HepG2 (cell line): ENCODE measurements around the gene PALS1. TPM values are rescaled to one million over a fixed set of nuclear protein-coding genes. Genes with fewer than 3 reads are reported as not detected.

ENCODE experiments used
- ATAC-seq: fragments of 200-7000 bp; cut with Tn5 transposase; 3 replicates; pipeline ENCODE4 v1.9.1; 2020; ENCODE audit warnings: mild to moderate bottlenecking, moderate library complexity
- BruUV-seq: library from RNA; stranded (reverse); fragments of 400-500 nt; replicated peaks from 2 replicates; lab custom pipeline; 2021; lab: Mats Ljungman, UMichigan
- CTCF ChIA-PET: fragments of 300-600 bp; formaldehyde crosslinking; extraction: SDS; loops from one replicate; lab custom pipeline; 2021; ENCODE audit warnings: low total read pairs, inconsistent platforms, low intra/inter-chr PET ratio; lab: Yijun Ruan, JAX
- POLR2A ChIA-PET: fragments of 350-600 bp; sonication (Branson Sonifier 250); formaldehyde crosslinking; loops from one replicate; lab custom pipeline; 2020; ENCODE audit warnings: antibody characterized with exemption, inconsistent platforms; lab: Yijun Ruan, JAX
- DNase-seq: peaks from one replicate; pipeline ENCODE4 v3.0.0-alpha.2; 2015; ENCODE audit warnings: low spot score
- FAIRE-seq: peaks from 3 replicates; lab custom pipeline; 2011; peaks lifted over from hg19 to GRCh38; lab: Jason Lieb, UNC
- H2AFZ ChIP-seq: one replicate; pipeline ENCODE4 v1.6.1; 2011; ENCODE audit warnings: low read length, inconsistent platforms
- H3K27ac ChIP-seq: fragments of 300-600 bp; 3 replicates; pipeline ENCODE4 v1.8.0; 2011; ENCODE audit warnings: mixed run types, mild to moderate bottlenecking, mixed read lengths, low read length, inconsistent platforms; ENCODE audit not compliant: insufficient read depth; ENCODE audit errors: extremely low read length
- H3K27me3 ChIP-seq, 2 experiments: fragments of 200-600 bp in 1 of 2; 2 replicates in 1 of 2; 3 replicates in 1 of 2; pipeline versions ENCODE4 v1.6.0 to v1.8.0; 2011; ENCODE audit warnings: low read length in 2 of 2, mild to moderate bottlenecking in 2 of 2, moderate library complexity in 2 of 2, inconsistent platforms in 1 of 2; ENCODE audit not compliant: insufficient read depth in 2 of 2, control insufficient read depth in 1 of 2
- H3K36me3 ChIP-seq, 2 experiments: fragments of 200-600 bp in 1 of 2; replicated peaks in 1 of 2; 2 replicates in 1 of 2; 3 replicates in 1 of 2; pipeline versions ENCODE4 v1.5.1 to v1.8.0; 2011; ENCODE audit warnings: low read length in 2 of 2, inconsistent platforms in 1 of 2; ENCODE audit not compliant: insufficient read depth in 2 of 2, control insufficient read depth in 1 of 2
- H3K4me1 ChIP-seq: 2 replicates; pipeline ENCODE4 v1.5.1; 2012; ENCODE audit warnings: low read length, inconsistent platforms; ENCODE audit not compliant: insufficient read depth
- H3K4me2 ChIP-seq: 2 replicates; pipeline ENCODE4 v1.6.0; 2011; ENCODE audit warnings: low read depth, low read length, inconsistent platforms
- H3K4me3 ChIP-seq, 3 experiments: fragments of 200-600 bp in 1 of 3; sonication (generic), shearing (Covaris generic) in 1 of 3; replicated peaks in 1 of 3; 2 replicates each; pipeline ENCODE4 v1.5.1; 2011 to 2016; ENCODE audit warnings: low read length in 3 of 3, inconsistent platforms in 2 of 3, low read depth in 2 of 3, mild to moderate bottlenecking in 2 of 3, control low read depth in 1 of 3, mixed read lengths in 1 of 3; ENCODE audit not compliant: insufficient read depth in 1 of 3
- H3K79me2 ChIP-seq: one replicate; pipeline ENCODE4 v1.6.1; 2011; ENCODE audit warnings: low read length, inconsistent platforms; ENCODE audit not compliant: insufficient read depth
- H3K9ac ChIP-seq: 2 replicates; pipeline ENCODE4 v1.6.0; 2011; ENCODE audit warnings: mild to moderate bottlenecking, low read depth, low read length, inconsistent platforms; ENCODE audit not compliant: insufficient read depth
- H3K9me3 ChIP-seq: 2 replicates; pipeline ENCODE4 v1.5.1; 2012; ENCODE audit warnings: mild to moderate bottlenecking, low read length
- H4K20me1 ChIP-seq: 2 replicates; pipeline ENCODE4 v1.6.0; 2011; ENCODE audit warnings: inconsistent platforms, mild to moderate bottlenecking, low read length, moderate library complexity; ENCODE audit not compliant: insufficient read depth
- DRAP1 ChIP-seq: IDR thresholded peaks from 2 replicates; pipeline ENCODE4 v1.6.1; 2016; ENCODE audit warnings: missing genetic modification reagents, missing compliant biosample characterization
- ELF4 ChIP-seq: sonication (generic); formaldehyde crosslinking; IDR thresholded peaks from 2 replicates; pipeline ENCODE4 v1.5.0; 2020; ENCODE audit warnings: missing genetic modification reagents, mild to moderate bottlenecking, moderate library complexity, borderline replicate concordance
- MAF1 ChIP-seq: sonication (generic); formaldehyde crosslinking; IDR thresholded peaks from 2 replicates; pipeline ENCODE4 v1.5.0; 2020; ENCODE audit warnings: missing genetic modification reagents, borderline replicate concordance
- PRPF4 ChIP-seq: fragments of 200-400 bp; formaldehyde crosslinking; IDR thresholded peaks from 2 replicates; pipeline ENCODE4 v1.6.1; 2016; ENCODE audit warnings: low read length, low read depth; ENCODE audit not compliant: poor library complexity, severe bottlenecking
- RBM22 ChIP-seq: fragments of 200-400 bp; formaldehyde crosslinking; optimal IDR thresholded peaks from 2 replicates; pipeline ENCODE3; 2017; ENCODE audit warnings: mild to moderate bottlenecking, low read length, moderate library complexity
- RBM39 ChIP-seq: fragments of 200-400 bp; formaldehyde crosslinking; IDR thresholded peaks from one replicate; pipeline ENCODE4 v1.6.1; 2018; ENCODE audit warnings: antibody characterized with exemption, mild to moderate bottlenecking, low read depth, low read length; ENCODE audit not compliant: poor library complexity, severe bottlenecking
- SALL1 ChIP-seq: sonication (generic); formaldehyde crosslinking; IDR thresholded peaks from 2 replicates; pipeline ENCODE4 v1.8.0; 2022; ENCODE audit warnings: mild to moderate bottlenecking, missing genetic modification reagents
- SMAD1 ChIP-seq: sonication (generic); formaldehyde crosslinking; IDR thresholded peaks from 2 replicates; pipeline ENCODE4 v1.4.0; 2020; ENCODE audit warnings: missing genetic modification reagents, low read depth, mild to moderate bottlenecking, borderline replicate concordance
- TBX3 ChIP-seq: fragments of 450-650 bp; IDR thresholded peaks from 2 replicates; pipeline ENCODE4 v1.6.1; 2017; ENCODE audit warnings: antibody characterized with exemption, mild to moderate bottlenecking, inconsistent platforms, borderline replicate concordance
- TFAP4 ChIP-seq: sonication (generic); IDR thresholded peaks from 2 replicates; pipeline ENCODE4 v1.6.1; 2016; ENCODE audit warnings: low read depth, borderline replicate concordance
- ZBTB49 ChIP-seq: sonication (generic); formaldehyde crosslinking; IDR thresholded peaks from 2 replicates; pipeline ENCODE4 v1.4.0; 2020; ENCODE audit warnings: missing genetic modification reagents, borderline replicate concordance
- ZC3H4 ChIP-seq: sonication (generic); formaldehyde crosslinking; IDR thresholded peaks from 2 replicates; pipeline ENCODE4 v1.4.0; 2020; ENCODE audit warnings: missing genetic modification reagents, borderline replicate concordance
- ZNF670 ChIP-seq: sonication (generic); formaldehyde crosslinking; IDR thresholded peaks from 2 replicates; pipeline ENCODE4 v1.8.0; 2022; ENCODE audit warnings: mild to moderate bottlenecking, missing genetic modification reagents, borderline replicate concordance
- ZNF781 ChIP-seq: sonication (generic); formaldehyde crosslinking; IDR thresholded peaks from 2 replicates; pipeline ENCODE4 v1.5.1; 2020; ENCODE audit warnings: borderline replicate concordance, mild to moderate bottlenecking, missing genetic modification reagents; ENCODE audit errors: not compliant biosample characterization
- WGBS: methylation state at CpG from one replicate; pipeline ENCODE4 v1.1.6; 2017; ENCODE audit warnings: low lambda C conversion rate; 5-methylcytosine and 5-hydroxymethylcytosine counted together
- in situ Hi-C: cut with HindIII; loops from 2 replicates; pipeline ENCODE4 v1.10.0; 2017; ENCODE audit warnings: low pct_unique_long_range_greater_than_20kb; ENCODE audit not compliant: extremely low pct_ligation_motif_present
- intact Hi-C: fragments of 100-400 bp; cut with micrococcal nuclease; formaldehyde crosslinking; loops from one replicate; pipeline ENCODE4 v1.10.0; 2022; ENCODE audit not compliant: unreplicated experiment
- polyA plus RNA-seq, 8 experiments: library from polyadenylated mRNA; depleted of rRNA in 3 of 8; stranded (reverse) in 7 of 8; unstranded in 1 of 8; fragments of >200 nt; fragmentation: Illumina TruSeq in 4 of 8; extraction: Trizol in 4 of 8; gene quantifications; 2 replicates each; pipeline versions ENCODE4 v1.2.1 to v1.2.3, GENCODE V29; 2011 to 2016; ENCODE audit warnings: low read depth in 4 of 8, missing spikeins in 1 of 8, mixed read lengths in 1 of 8; ENCODE audit not compliant: insufficient read depth in 1 of 8
- total RNA-seq, 5 experiments: library from RNA; depleted of rRNA; stranded (reverse); fragments of >200 nt; fragmentation: Illumina TruSeq; extraction: Trizol; gene quantifications; 2 replicates each; pipeline ENCODE4 v1.2.3, GENCODE V29; 2016; ENCODE audit warnings: low read depth in 1 of 5

PALS1 gene
- total and polyA plus RNA-seq, 2 of the 13 experiments (the other 11 are each of a cell fraction or from before 2014, with no cell fraction given) = 8.8 to 20.0 TPM

- Histone ChIP-seq H4K20me1 (no peaks in the 10 kb centered on the region), H2AFZ (no peak overlapping the region), H3K9ac (no peak overlapping the region), H3K36me3 (no peaks in the 10 kb centered on the region), H3K4me2 (no peak overlapping the region), H3K27me3 (no peaks in the 10 kb centered on the region; a peak in 1 of 5 replicates), H3K9me3 (no peaks in the 10 kb centered on the region), H3K79me2 (no peaks in the 10 kb centered on the region), H3K4me1 (peaks cover 9% of the 10 kb centered on the region), H3K27ac (no peak overlapping the region), H3K4me3 (no peak overlapping the region)
- ATAC-seq = no peak
- CTCF ChIA-PET = no interaction called here
- DNase-seq = no peak
- POLR2A ChIA-PET = interaction anchor here (1.1 kb wide), 1 partner anchor 9 kb away, joined by 4 read pairs; the partner anchor contains the start of gene PALS1
- no TSS peak for BruUV-seq
- intact Hi-C loops = no loop called here
- TF ChIP-seq TBX3 = no peak
- TF ChIP-seq DRAP1 (CRISPR knock-in tag) = no peak
- TF ChIP-seq SMAD1 (CRISPR knock-in tag) = no peak
- TF ChIP-seq RBM39 = no peak
- TF ChIP-seq TFAP4 = no peak
- TF ChIP-seq ZNF781 = no peak
- no peak for TF ChIP-seq ZC3H4 (CRISPR knock-in tag)
- in situ Hi-C loops = no loop called here
- WGBS = 87% methylated on average over 2 of the region's 2 CpGs
- no peak for FAIRE-seq
These were observed 9.2 kb upstream of the PALS1 start for GRCh38 chr14:67232066-67232465.

- in situ Hi-C loops = no loop called here
- intact Hi-C loops = no loop called here
- no peak overlapping the region for H3K27ac ChIP-seq
- H2AFZ ChIP-seq = no peak overlapping the region
- CTCF ChIA-PET = no interaction called here
- FAIRE-seq (no peak), DNase-seq (no peak), ATAC-seq (no peak)
- no TSS peak for BruUV-seq
- H3K4me2 ChIP-seq = no peak overlapping the region
- peaks cover 9% of the 10 kb centered on the region for H3K4me1 ChIP-seq
- WGBS = 31% methylated on average over 2 of the region's 2 CpGs
- no peaks in the 10 kb centered on the region for H3K79me2 ChIP-seq
- H3K9ac ChIP-seq = no peak overlapping the region
- no peaks in the 10 kb centered on the region for H3K9me3 ChIP-seq
- H3K4me3 ChIP-seq = no peak overlapping the region
- no peaks in the 10 kb centered on the region for H3K36me3 ChIP-seq
- POLR2A ChIA-PET = interaction anchor here (1.1 kb wide), 1 partner anchor 8 kb away, joined by 4 read pairs; the partner anchor contains the start of gene PALS1
- H4K20me1 ChIP-seq = no peaks in the 10 kb centered on the region
- H3K27me3 ChIP-seq = no peaks in the 10 kb centered on the region; a peak in 1 of 5 replicates
- TF ChIP-seq ZBTB49 (CRISPR knock-in tag) (no peak), ZNF670 (CRISPR knock-in tag) (no peak), MAF1 (no peak), PRPF4 (no peak), RBM22 (no peak), ELF4 (CRISPR knock-in tag) (no peak), SALL1 (CRISPR knock-in tag) (no peak)
These were observed 8.6 kb upstream of the PALS1 start for GRCh38 chr14:67232621-67233020.
